ENCODE data around the gene CAMTA2. TPM values are rescaled to one million over a fixed set of nuclear protein-coding genes. Genes with fewer than 3 reads are reported as not detected.

CAMTA2 gene
- total and polyA plus RNA-seq, 2 experiments from 2014 or later = 4.4 to 8.7 TPM

GRCh38 chr17:4987767-4988567 lies 492 bp upstream of the CAMTA2 start:
- Histone ChIP-seq H3K79me2 (replicated peaks; ENCODE audit: insufficient read depth) (no peaks in the 10 kb centered on the region), H3K4me1 (ENCODE audit: insufficient read depth) (peaks cover 15% of the 10 kb centered on the region), H3K36me3 (ENCODE audit: insufficient read depth) (no peaks in the 10 kb centered on the region), H3K9me2 (ENCODE audit: insufficient read depth) (no peaks in the 10 kb centered on the region), H4K20me1 (replicated peaks; ENCODE audit: insufficient read depth) (no peaks in the 10 kb centered on the region), H3K4me2 (peak overlapping the region; percentile 97), H2AFZ (peak overlapping the region; percentile 97), H3K4me3 (peak overlapping the region; percentile 87), H3F3A (replicated peaks; ENCODE audit: low read depth) (peaks cover 11% of the 10 kb centered on the region; the same call in 1 of the 2 replicates), H3K27ac (ENCODE audit: low read depth) (0 out of 2 replicates have a peak overlapping the region, but pooled peaks have one; percentile 19), H3K27me3 (ENCODE audit: insufficient read depth) (0 out of 2 replicates have a peak, but pooled peaks cover 8% of the 10 kb centered on the region)
- Mint-ChIP-seq H3K9me3 (no peaks in the 10 kb centered on the region; the same call in 2 of the 3 replicates), H3K4me3 (peak overlapping the region; percentile 84), H3K4me1 (peaks cover 26% of the 10 kb centered on the region), H3K36me3 (ENCODE audit: low read depth) (no peaks in the 10 kb centered on the region), H3K27me3 (ENCODE audit: insufficient read depth, low read depth, poor library complexity) (peaks cover 32% of the 10 kb centered on the region), H3K27ac (no peak overlapping the region)
- TF ChIP-seq, protein P1, sequence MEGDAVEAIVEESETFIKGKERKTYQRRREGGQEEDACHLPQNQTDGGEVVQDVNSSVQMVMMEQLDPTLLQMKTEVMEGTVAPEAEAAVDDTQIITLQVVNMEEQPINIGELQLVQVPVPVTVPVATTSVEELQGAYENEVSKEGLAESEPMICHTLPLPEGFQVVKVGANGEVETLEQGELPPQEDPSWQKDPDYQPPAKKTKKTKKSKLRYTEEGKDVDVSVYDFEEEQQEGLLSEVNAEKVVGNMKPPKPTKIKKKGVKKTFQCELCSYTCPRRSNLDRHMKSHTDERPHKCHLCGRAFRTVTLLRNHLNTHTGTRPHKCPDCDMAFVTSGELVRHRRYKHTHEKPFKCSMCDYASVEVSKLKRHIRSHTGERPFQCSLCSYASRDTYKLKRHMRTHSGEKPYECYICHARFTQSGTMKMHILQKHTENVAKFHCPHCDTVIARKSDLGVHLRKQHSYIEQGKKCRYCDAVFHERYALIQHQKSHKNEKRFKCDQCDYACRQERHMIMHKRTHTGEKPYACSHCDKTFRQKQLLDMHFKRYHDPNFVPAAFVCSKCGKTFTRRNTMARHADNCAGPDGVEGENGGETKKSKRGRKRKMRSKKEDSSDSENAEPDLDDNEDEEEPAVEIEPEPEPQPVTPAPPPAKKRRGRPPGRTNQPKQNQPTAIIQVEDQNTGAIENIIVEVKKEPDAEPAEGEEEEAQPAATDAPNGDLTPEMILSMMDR (conservative IDR thresholded peaks at IDR 0.05; ENCODE audit: low read depth in 2 of 2) = no peak
- TF ChIP-seq ZNF462 (CRISPR knock-in tag; IDR thresholded peaks at IDR 0.05) = no peak
- no peak for TF ChIP-seq EZH2phosphoT487 (IDR thresholded peaks at IDR 0.05; ENCODE audit: unreplicated experiment)
- DNase-seq (ENCODE audit: low spot score) = no peak
- ATAC-seq = no peak

Data from GM23338 (cell line).